GM10847 (cell line): ENCODE measurements around the gene CACTIN.

Experiments used
- POLR2A ChIP-seq: IDR thresholded peaks from 2 replicates; pipeline ENCODE4 v1.6.1; 2011; ENCODE audit not compliant: insufficient read length; ENCODE audit errors: extremely low read depth

The CACTIN gene

GRCh38 chr19:3625996-3626472 lies 556 bp downstream of the CACTIN start:
- no peak for TF ChIP-seq POLR2A

GRCh38 chr19:3623716-3624115 lies 2.9 kb downstream of the CACTIN start:
- no peak for TF ChIP-seq POLR2A

GRCh38 chr19:3622224-3622623 lies 4.4 kb downstream of the CACTIN start:
- no peak for TF ChIP-seq POLR2A

- TF ChIP-seq POLR2A = no peak
These were observed 4.9 kb downstream of the CACTIN start for GRCh38 chr19:3621689-3622088.

GRCh38 chr19:3620817-3621547 lies 5.6 kb downstream of the CACTIN start:
- TF ChIP-seq POLR2A = no peak

GRCh38 chr19:3620145-3620816 lies 6.3 kb downstream of the CACTIN start:
- TF ChIP-seq POLR2A = no peak

GRCh38 chr19:3619631-3620012 lies 7.0 kb downstream of the CACTIN start:
- no peak for TF ChIP-seq POLR2A

GRCh38 chr19:3618811-3619630 lies 7.6 kb downstream of the CACTIN start:
- no peak for TF ChIP-seq POLR2A

GRCh38 chr19:3618144-3618810 lies 8.3 kb downstream of the CACTIN start:
- no peak for TF ChIP-seq POLR2A

- no peak for TF ChIP-seq POLR2A
These were observed 9.1 kb downstream of the CACTIN start for GRCh38 chr19:3617463-3617862.

GRCh38 chr19:3615524-3616135 lies 11.0 kb downstream of the CACTIN start:
- no peak for TF ChIP-seq POLR2A

- TF ChIP-seq POLR2A = no peak
These were observed 11.6 kb downstream of the CACTIN start for GRCh38 chr19:3614858-3615505.

GRCh38 chr19:3613818-3614661 lies 12.6 kb downstream of the CACTIN start:
- TF ChIP-seq POLR2A = no peak
